Adrenal gland (tissue), 5 donors: ENCODE results near the gene CEND1.

Source experiments
- CTCF ChIP-seq, 6 experiments: fragments of 450-650 bp in 4 of 6; fragments of 200-600 bp in 2 of 6; sonication (generic) in 1 of 6; IDR thresholded peaks; 1 replicate in 5 of 6; 2 replicates in 1 of 6; pipeline versions ENCODE4 v1.5.1 to v1.8.0; 2016 to 2021; ENCODE audit warnings: antibody characterized with exemption in 6 of 6, mild to moderate bottlenecking in 2 of 6, moderate library complexity in 1 of 6
- POLR2A ChIP-seq, 2 donors: fragments of 450-650 bp; IDR thresholded peaks; one replicate each; pipeline ENCODE4 v1.6.1; 2017; ENCODE audit warnings: antibody characterized with exemption in 2 of 2, mild to moderate bottlenecking in 2 of 2, moderate library complexity in 1 of 2
- donor health status: DM: no; HTN: no; CAD: no.

- TF ChIP-seq POLR2A (IDR thresholded peaks at IDR 0.05) (no peak), CTCF (IDR thresholded peaks at IDR 0.05) (no peak)
These were observed 24.1 kb downstream of the CEND1 start for GRCh38 chr11:765802-766091.
